CD14-positive monocyte (primary cell): ENCODE measurements around the gene ZDHHC5. TPM values are rescaled to one million over a fixed set of nuclear protein-coding genes. Genes with fewer than 3 reads are reported as not detected.
A peak's percentile ranks its signal among the peaks of the same experiment; 100 is the strongest.

Experiments
- DNase-seq, 3 donors: peaks; one replicate each; pipeline ENCODE4 v3.0.0-alpha.2; 2011 to 2022
- H2AFZ ChIP-seq: 2 replicates; pipeline ENCODE4 v1.6.0; 2012; ENCODE audit warnings: mild to moderate bottlenecking, low read depth, low read length, inconsistent platforms; ENCODE audit not compliant: insufficient read depth, poor library complexity, severe bottlenecking
- H3K27ac ChIP-seq, 2 donors: 1 replicate in 1 of 2; 2 replicates in 1 of 2; pipeline ENCODE4 v1.5.1; 2012 to 2013; ENCODE audit warnings: low read length in 2 of 2, control low read depth in 1 of 2, inconsistent platforms in 1 of 2, low read depth in 1 of 2, mild to moderate bottlenecking in 1 of 2
- H3K27me3 ChIP-seq, 2 donors: one replicate each; pipeline versions ENCODE4 v1.6.0 to v1.6.1; 2011 to 2013; ENCODE audit warnings: low read length in 2 of 2; ENCODE audit not compliant: control insufficient read depth in 2 of 2, insufficient read depth in 2 of 2
- H3K36me3 ChIP-seq, 2 donors: replicated peaks in 1 of 2; 1 replicate in 1 of 2; 2 replicates in 1 of 2; pipeline versions ENCODE4 v1.5.1 to v1.6.1; 2012 to 2013; ENCODE audit warnings: low read length in 2 of 2, control low read depth in 1 of 2, inconsistent platforms in 1 of 2, mild to moderate bottlenecking in 1 of 2; ENCODE audit not compliant: insufficient read depth in 2 of 2, control insufficient read depth in 1 of 2
- H3K4me1 ChIP-seq, 2 donors: 1 replicate in 1 of 2; 2 replicates in 1 of 2; pipeline versions ENCODE4 v1.5.1 to v1.6.1; 2012 to 2013; ENCODE audit warnings: low read length in 2 of 2, control low read depth in 1 of 2, inconsistent platforms in 1 of 2, mild to moderate bottlenecking in 1 of 2, moderate library complexity in 1 of 2; ENCODE audit not compliant: insufficient read depth in 2 of 2, control insufficient read depth in 1 of 2
- H3K4me2 ChIP-seq: replicated peaks from 2 replicates; pipeline ENCODE3; 2012; ENCODE audit warnings: low read length, moderate library complexity, mild to moderate bottlenecking; ENCODE audit not compliant: poor library complexity, severe bottlenecking; ENCODE audit errors: extremely low read depth
- H3K4me3 ChIP-seq, 3 experiments: fragments of 200-600 bp in 1 of 3; sonication (generic) in 1 of 3; replicated peaks in 1 of 3; 1 replicate in 2 of 3; 2 replicates in 1 of 3; pipeline ENCODE4 v1.5.1; 2011 to 2013; ENCODE audit warnings: low read length in 3 of 3, mild to moderate bottlenecking in 3 of 3, control low read depth in 2 of 3, low read depth in 2 of 3, inconsistent platforms in 1 of 3, moderate library complexity in 1 of 3
- H3K79me2 ChIP-seq: 2 replicates; pipeline ENCODE4 v1.6.0; 2012; ENCODE audit warnings: mild to moderate bottlenecking, control low read depth, inconsistent platforms, low read length, moderate library complexity; ENCODE audit not compliant: insufficient read depth
- H3K9ac ChIP-seq: 2 replicates; pipeline ENCODE4 v1.6.0; 2017; ENCODE audit warnings: low read length, mild to moderate bottlenecking; ENCODE audit not compliant: insufficient read depth, poor library complexity, severe bottlenecking
- H3K9me3 ChIP-seq, 2 donors: replicated peaks in 1 of 2; 1 replicate in 1 of 2; 2 replicates in 1 of 2; pipeline versions ENCODE4 v1.5.1 to v1.6.1; 2012 to 2013; ENCODE audit warnings: low read length in 2 of 2, control low read depth in 1 of 2; ENCODE audit not compliant: control insufficient read depth in 1 of 2, insufficient read depth in 1 of 2
- H4K20me1 ChIP-seq: 2 replicates; pipeline ENCODE4 v1.6.0; 2012; ENCODE audit warnings: mild to moderate bottlenecking, low read length, control low read depth, moderate library complexity; ENCODE audit not compliant: insufficient read depth
- H3K27ac Mint-ChIP-seq, 7 donors: one replicate each; pipeline ENCODE4 v1.8.0; 2020; ENCODE audit warnings: mild to moderate bottlenecking in 7 of 7, mixed read lengths in 7 of 7, moderate library complexity in 6 of 7, inconsistent platforms in 2 of 7
- H3K27me3 Mint-ChIP-seq, 3 donors: one replicate each; pipeline ENCODE4 v1.8.0; 2021 to 2022; ENCODE audit warnings: low read depth in 3 of 3, mild to moderate bottlenecking in 3 of 3, mixed read lengths in 3 of 3, moderate library complexity in 3 of 3, inconsistent platforms in 1 of 3
- H3K36me3 Mint-ChIP-seq, 2 donors: one replicate each; pipeline ENCODE4 v1.8.0; 2020; ENCODE audit warnings: mixed read lengths in 2 of 2, inconsistent platforms in 1 of 2, mild to moderate bottlenecking in 1 of 2
- H3K4me1 Mint-ChIP-seq: one replicate; pipeline ENCODE4 v1.8.0; 2020; ENCODE audit warnings: mild to moderate bottlenecking, mixed read lengths
- H3K4me3 Mint-ChIP-seq, 2 donors: one replicate each; pipeline ENCODE4 v1.8.0; 2020; ENCODE audit warnings: mild to moderate bottlenecking in 2 of 2, mixed read lengths in 2 of 2, moderate library complexity in 1 of 2
- H3K9me3 Mint-ChIP-seq, 7 donors: one replicate each; pipeline ENCODE4 v1.8.0; 2020 to 2022; ENCODE audit warnings: mixed read lengths in 7 of 7, mild to moderate bottlenecking in 6 of 7, moderate library complexity in 6 of 7, inconsistent platforms in 2 of 7
- CTCF ChIP-seq: fragments of 200-600 bp; IDR thresholded peaks from one replicate; pipeline ENCODE4 v1.8.0; 2022; ENCODE audit warnings: antibody characterized with exemption, mild to moderate bottlenecking
- WGBS: methylation state at CpG from one replicate; pipeline ENCODE4 v1.1.5; 2013; ENCODE audit warnings: missing lambda C conversion rate; ENCODE audit not compliant: insufficient coverage; 5-methylcytosine and 5-hydroxymethylcytosine counted together
- intact Hi-C, 2 donors: fragments of 100-400 bp; cut with micrococcal nuclease; formaldehyde crosslinking; loops; one replicate each; pipeline versions ENCODE4 v1.15.0 to v1.15.1; 2023
- polyA minus RNA-seq: library from RNA; depleted of rRNA, polyadenylated mRNA; stranded (reverse); fragments of >200 nt; gene quantifications from 2 replicates; pipeline ENCODE4 v1.2.3, GENCODE V29; 2012
- polyA plus RNA-seq, 3 donors: library from polyadenylated mRNA; depleted of rRNA in 1 of 3; unstranded in 2 of 3; stranded (reverse) in 1 of 3; fragments of 300-500 nt in 2 of 3; fragments of >200 nt in 1 of 3; fragmentation: Illumina TruSeq in 2 of 3; gene quantifications; 1 replicate in 2 of 3; 2 replicates in 1 of 3; pipeline ENCODE4 v1.2.3, GENCODE V29; 2012 to 2021
- total RNA-seq, 12 experiments: library from RNA in 1 of 12; stranded (reverse) in 1 of 12; fragments of 120-200 nt in 1 of 12; gene quantifications; one replicate each; pipeline ENCODE4 v1.2.4 and lab custom pipeline; 2013 to 2026; ENCODE audit warnings: mixed read lengths in 6 of 12, inconsistent platforms in 1 of 12

The ZDHHC5 gene
- 23.8 TPM for total RNA-seq (2013)
- 10 to 100 TPM; 28.6 to 37.9 (median 31.8) TPM for polyA plus RNA-seq
- polyA minus RNA-seq, result 18.0 and 30.7 TPM in 2 replicates
- 48.1 to 125 (median 79.2) reads per million in 11 experiments for total RNA-seq (lab: John Stamatoyannopoulos, UW)

DNA sequence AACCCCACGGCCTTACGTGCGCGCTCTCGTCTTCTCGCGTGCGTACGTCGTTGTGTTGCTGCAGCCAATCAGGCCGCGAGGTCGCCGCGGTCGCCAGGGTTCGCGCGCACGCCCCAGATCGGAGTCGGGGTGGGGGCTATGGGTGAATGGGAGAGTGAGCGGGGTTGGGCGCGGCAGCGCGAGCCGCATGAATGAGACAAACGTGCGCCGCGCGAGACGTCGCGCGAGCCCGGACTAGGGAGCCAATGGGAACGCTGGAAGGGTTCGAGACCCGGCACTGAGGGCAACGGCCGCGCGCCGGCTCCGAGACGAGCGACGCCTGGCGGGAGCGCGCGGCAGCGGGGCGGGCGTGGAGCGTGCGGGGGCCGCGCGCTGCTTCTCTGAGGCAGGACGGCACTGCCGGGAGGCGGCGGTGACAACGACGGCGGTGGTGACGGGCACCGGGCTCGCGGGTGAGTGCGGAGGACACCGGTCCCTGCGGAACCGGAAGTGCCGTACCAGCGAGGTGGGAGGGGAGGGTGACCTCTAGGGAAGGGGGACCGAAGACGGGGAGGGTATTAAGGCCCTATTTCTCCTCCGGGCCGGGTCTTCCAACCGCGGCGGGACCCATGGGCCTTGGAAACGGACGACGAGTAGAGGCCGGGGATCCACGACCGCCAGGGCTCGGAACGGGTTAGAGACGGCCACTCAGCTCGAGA lies at the start of gene ZDHHC5:
ZDHHC5 (plus strand) TSS at position 379 of the 698 bp plus-strand sequence. CDS start 4,977 bp downstream, outside the sequence.
- Mint-ChIP-seq H3K27me3 (no peaks in the 10 kb centered on the region), H3K9me3 (peaks cover 0 to 2% (median 0%) of the 10 kb centered on the region in 7 donors), H3K36me3 (peaks cover 16 to 18% of the 10 kb centered on the region in 2 donors), H3K4me3 (peak within 1 kb of the TSS; percentile 96 to 97), H3K27ac (peak within 1 kb of the TSS; percentile 99 to 100 (median 100)), H3K4me1 (peaks cover 28% of the 10 kb centered on the region)
- intact Hi-C loops, result loop anchor here (1.0 to 10.0 kb wide), 6 partner anchors 11 to 907 kb away; partner anchors contain the start of genes MED19 (in 2 of the 2), TMX2 (in 2 of the 2), CLP1 (in 1 of the 2) and LPXN (in 1 of the 2)
- peaks cover 46% of the 10 kb centered on the region for H4K20me1 ChIP-seq
- H3K36me3 ChIP-seq, result peaks cover 15 to 21% of the 10 kb centered on the region in 2 donors
- DNase-seq, result peak; percentile 95 to 100 (median 100)
- peaks cover 49% of the 10 kb centered on the region for H3K79me2 ChIP-seq
- H3K4me2 ChIP-seq, result peak within 1 kb of the TSS; percentile 90
- peaks cover 22 to 28% of the 10 kb centered on the region in 2 donors for H3K4me1 ChIP-seq
- peak within 1 kb of the TSS; percentile 98 to 99 for H3K27ac ChIP-seq
- peak within 1 kb of the TSS; percentile 99 for H3K9ac ChIP-seq
- H3K9me3 ChIP-seq, result no peaks in the 10 kb centered on the region
- peak; percentile 53 for TF ChIP-seq CTCF
- under 1% methylated on average over 93 of the region's 96 CpGs for WGBS
- H2AFZ ChIP-seq, result peak within 1 kb of the TSS; percentile 96
- H3K4me3 ChIP-seq, result peak within 1 kb of the TSS; percentile 74 to 99 (median 90)
- no peaks in the 10 kb centered on the region for H3K27me3 ChIP-seq

DNA sequence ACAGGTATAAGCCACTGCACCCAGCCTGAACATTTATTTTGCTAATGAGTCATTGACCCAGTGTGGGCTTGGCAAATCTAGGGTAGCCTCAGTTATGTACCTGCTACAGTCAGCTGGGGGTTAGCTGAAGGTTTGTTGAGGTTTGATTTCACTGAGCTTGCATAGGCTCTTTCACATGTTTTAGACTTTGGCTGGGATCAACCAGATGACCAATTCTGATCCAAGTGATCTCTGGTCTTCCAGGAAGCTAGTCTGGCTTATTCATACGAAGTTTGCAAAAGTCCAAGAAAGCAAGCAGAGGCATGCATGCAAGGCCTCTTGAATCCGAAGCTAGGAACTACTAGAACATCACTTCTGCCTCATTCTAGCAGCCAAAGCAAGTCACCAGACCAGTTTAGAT lies 49.5 kb upstream of the ZDHHC5 start:
- H3K4me1 ChIP-seq, result no peaks in the 10 kb centered on the region
- H3K79me2 ChIP-seq, result no peaks in the 10 kb centered on the region
- Mint-ChIP-seq H3K27ac (no peak overlapping the region), H3K27me3 (peaks cover 0 to 4% (median 0%) of the 10 kb centered on the region in 3 donors), H3K36me3 (no peaks in the 10 kb centered on the region), H3K9me3 (peaks cover 7 to 29% (median 14%) of the 10 kb centered on the region in 7 donors), H3K4me3 (no peak overlapping the region), H3K4me1 (no peaks in the 10 kb centered on the region)
- no peak overlapping the region for H3K9ac ChIP-seq
- H3K9me3 ChIP-seq, result peaks cover 8 to 9% of the 10 kb centered on the region in 2 donors
- no peak for TF ChIP-seq CTCF
- no peaks in the 10 kb centered on the region for H3K27me3 ChIP-seq
- DNase-seq, result no peak
- no peak overlapping the region for H2AFZ ChIP-seq
- H3K4me2 ChIP-seq, result no peak overlapping the region
- WGBS, result no CpG with 5 or more reads among the region's 2 CpGs
- no peaks in the 10 kb centered on the region for H4K20me1 ChIP-seq
- H3K36me3 ChIP-seq, result no peaks in the 10 kb centered on the region
- no peak overlapping the region for H3K27ac ChIP-seq
- H3K4me3 ChIP-seq, result no peak overlapping the region
- intact Hi-C loops, result no loop called here
